Hematopoietic multipotent progenitor cell (in vitro differentiated cells): ENCODE data around the gene FRMD1. TPM values are rescaled to one million over a fixed set of nuclear protein-coding genes. Genes with fewer than 3 reads are reported as not detected.

ENCODE experiments used
- DNase-seq, 3 donors: peaks; one replicate each; pipeline ENCODE4 v3.0.0-alpha.2; 2011 to 2015; ENCODE audit warnings: low read depth in 2 of 3, low spot score in 2 of 3
- total RNA-seq: library from RNA; depleted of rRNA; stranded (reverse); fragments of >200 nt; gene quantifications from one replicate; pipeline ENCODE4 v1.2.3, GENCODE V29; 2012

Gene FRMD1
- total RNA-seq, 1 donor, result not detected

GRCh38 chr6:168032005-168032760, 46.8 kb downstream of the FRMD1 start:
- DNase-seq, result no peak

DNA sequence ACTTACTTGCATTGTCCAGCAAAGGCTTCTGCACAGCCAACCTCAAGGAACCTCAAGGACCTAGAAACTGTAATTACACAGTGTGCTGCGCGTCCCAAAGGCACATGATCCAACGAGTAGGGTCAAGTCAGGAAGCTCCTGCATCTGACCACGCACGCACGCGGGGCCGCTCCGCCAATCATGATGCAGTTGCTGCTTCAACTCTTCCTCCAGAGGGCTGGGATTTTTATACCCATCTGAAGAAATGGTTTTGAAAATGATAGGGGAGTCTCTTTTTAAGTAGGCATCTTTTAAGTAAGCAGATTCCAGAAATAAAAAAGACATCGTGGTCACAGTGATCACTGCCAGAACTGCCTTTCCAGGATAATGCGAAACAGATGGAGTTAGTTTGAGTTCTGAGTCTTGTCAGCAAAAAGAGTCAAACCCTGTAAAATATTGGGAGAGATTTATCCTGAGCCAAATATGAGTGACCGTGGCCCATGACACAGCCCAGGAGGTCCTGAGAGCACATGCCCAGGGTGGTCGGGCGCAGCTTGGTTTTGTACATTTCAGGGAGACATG, 47.5 kb downstream of the FRMD1 start:
- DNase-seq, result no peak

- no peak for DNase-seq
Measured at GRCh38 chr6:168030908-168031307, 48.1 kb downstream of the FRMD1 start.

DNA sequence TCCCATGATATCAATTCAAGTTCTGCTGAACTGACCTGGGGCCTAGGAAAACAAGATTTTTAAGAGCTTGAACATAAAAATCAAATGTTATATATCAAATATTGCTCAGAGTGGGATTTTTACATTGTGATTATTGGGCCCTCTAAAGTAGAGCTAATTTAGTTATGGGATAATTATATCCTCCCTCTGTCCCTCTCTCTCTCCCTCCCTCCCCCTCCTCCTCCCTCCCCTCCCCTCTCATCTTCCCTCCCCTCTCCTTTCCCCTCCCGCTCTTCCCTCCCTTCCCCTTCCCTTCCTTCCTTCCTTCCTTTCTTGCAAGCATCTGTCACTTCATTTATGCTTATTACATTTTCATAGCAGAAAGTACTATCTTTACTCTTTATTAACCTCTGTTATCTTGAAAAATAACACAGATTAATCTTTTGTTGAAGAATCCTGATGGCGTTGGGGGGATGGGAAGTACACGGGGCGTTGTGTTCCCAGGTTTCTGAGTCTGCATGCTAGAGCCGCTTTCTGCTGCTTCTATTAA, 48.7 kb downstream of the FRMD1 start:
- no peak for DNase-seq

- no peak for DNase-seq
Measured at GRCh38 chr6:168029459-168030217, 49.4 kb downstream of the FRMD1 start.

DNA sequence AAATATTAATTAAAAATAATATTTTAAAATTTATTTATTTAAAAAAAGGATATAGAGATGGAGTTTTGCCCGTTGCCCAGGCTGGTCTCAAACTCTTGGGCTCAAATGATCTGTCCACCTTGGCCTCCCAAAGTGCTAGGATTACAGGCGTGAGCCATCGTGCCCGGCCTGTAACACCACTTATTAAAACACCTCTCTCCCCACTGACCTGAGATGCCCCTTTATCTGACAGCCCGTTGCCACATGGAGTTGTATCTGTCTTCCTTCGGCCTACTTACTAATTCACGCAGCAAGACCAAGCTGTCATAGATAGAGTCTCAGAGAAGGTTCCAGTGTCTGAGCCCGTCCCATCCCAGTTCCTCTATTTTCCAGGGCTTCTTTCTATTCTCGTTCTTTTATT, 50.8 kb downstream of the FRMD1 start:
- no peak for DNase-seq

DNA sequence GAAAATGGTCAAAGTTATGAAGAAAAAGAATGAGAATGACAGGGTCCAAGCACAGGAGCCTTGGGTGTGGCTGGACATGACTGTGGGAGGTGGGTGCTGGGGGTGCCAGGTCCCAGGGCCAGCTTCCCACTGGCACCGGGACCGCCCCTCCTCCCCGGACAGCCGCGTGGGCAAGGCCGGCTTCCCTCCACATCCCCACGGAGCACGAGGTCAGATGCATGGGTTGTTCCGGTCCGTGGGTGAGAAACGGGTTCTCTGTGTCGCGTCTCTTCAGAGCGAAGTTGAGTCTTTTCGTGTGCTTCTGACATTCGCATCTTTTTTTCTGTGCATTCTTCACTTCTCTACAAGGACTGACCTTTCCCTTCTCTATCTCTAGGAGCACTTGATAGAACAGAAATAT, 51.5 kb downstream of the FRMD1 start:
- DNase-seq, result no peak

DNA sequence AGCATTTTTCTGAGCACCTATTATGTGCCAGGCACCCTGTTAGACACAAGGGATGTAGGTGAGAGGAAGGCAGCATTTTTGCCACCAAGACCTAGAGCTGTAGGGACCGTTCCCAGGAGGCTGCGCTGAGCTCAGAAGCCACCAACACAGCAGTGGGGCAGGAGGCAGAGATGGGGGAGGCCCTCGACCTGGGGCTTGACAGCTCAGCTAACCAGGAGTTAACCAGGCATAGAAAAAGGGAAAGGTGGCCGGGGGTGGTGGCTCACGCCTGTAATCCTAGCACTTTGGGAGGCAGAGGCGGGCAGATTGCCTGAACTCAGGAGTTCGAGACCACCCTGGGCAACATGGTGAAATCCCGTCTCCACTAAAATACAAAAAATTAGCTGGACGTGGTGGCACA, 52.1 kb downstream of the FRMD1 start:
- DNase-seq, result no peak

DNA sequence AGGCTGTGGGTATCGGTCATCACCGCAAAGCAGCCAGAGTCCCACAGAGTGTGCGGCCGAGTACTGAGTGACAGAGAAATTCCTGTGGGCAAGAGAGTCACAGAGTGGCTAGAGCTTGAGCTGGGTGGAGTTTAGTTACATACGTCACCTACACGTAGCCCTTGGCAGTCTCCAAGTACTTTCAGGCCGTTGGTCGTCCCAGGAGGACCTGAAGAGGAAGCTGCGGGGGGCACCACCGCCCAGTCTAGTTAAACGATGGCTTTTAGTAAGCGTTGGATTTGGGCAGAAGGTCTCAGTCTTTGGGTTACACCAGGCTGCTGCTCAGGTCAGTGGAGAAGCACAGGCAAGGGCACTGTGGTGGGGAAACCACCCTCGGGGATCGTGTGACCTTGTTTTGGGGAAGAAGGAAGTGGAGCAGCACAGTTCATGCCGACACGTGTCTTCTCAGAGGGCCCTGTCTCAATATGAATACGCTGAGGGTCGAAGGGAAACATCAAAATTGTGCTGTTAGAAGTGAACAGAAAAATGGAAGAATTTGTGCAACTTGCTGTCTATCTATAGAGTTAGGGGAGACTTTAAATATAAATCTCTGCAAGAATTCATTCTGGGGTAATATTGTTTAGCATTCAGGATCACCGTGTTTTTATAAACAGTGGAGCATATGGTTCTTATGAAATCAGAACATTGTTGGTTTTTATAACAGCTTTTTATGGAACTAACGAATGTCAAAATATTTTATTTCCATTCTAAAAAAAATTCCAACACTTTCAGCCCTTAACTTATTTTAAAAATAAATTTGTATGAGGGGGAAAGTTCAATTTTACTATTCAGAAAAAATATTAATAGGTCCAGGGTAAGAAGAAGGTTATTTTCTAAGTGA, 52.9 kb downstream of the FRMD1 start:
- DNase-seq, result no peak

GRCh38 chr6:168024951-168025510, 54.0 kb downstream of the FRMD1 start:
- DNase-seq, result no peak

GRCh38 chr6:168022488-168023321, 56.3 kb downstream of the FRMD1 start:
- DNase-seq, result no peak

GRCh38 chr6:168021581-168021980, 57.4 kb downstream of the FRMD1 start:
- no peak for DNase-seq

- no peak for DNase-seq
Measured at GRCh38 chr6:168020242-168020641, 58.8 kb downstream of the FRMD1 start.

- DNase-seq, result no peak
Measured at GRCh38 chr6:168018664-168019063, 60.3 kb downstream of the FRMD1 start.

- DNase-seq, result no peak
Measured at GRCh38 chr6:168017629-168018028, 61.4 kb downstream of the FRMD1 start.

GRCh38 chr6:168016721-168017525, 62.1 kb downstream of the FRMD1 start:
- DNase-seq, result no peak

GRCh38 chr6:168016176-168016620, 62.8 kb downstream of the FRMD1 start:
- DNase-seq, result no peak

GRCh38 chr6:168015482-168016175, 63.4 kb downstream of the FRMD1 start:
- DNase-seq, result no peak
